HCT116 (cell line): ENCODE results near the gene FPR1. TPM values are rescaled to one million over a fixed set of nuclear protein-coding genes. Genes with fewer than 3 reads are reported as not detected.

Source experiments
- ATAC-seq: fragments of 200-7000 bp; cut with Tn5 transposase; 2 replicates; pipeline ENCODE4 v1.9.1; 2020; ENCODE audit warnings: mild to moderate bottlenecking, moderate library complexity
- Bru-seq: library from RNA; stranded (reverse); fragments of 400-500 nt; gene quantifications from one replicate; lab custom pipeline; 2021; lab: Mats Ljungman, UMichigan
- BruChase-seq, 2 experiments: library from RNA; stranded (reverse); fragments of 400-500 nt; gene quantifications; one replicate each; lab custom pipeline; 2021; lab: Mats Ljungman, UMichigan
- BruUV-seq: library from RNA; stranded (reverse); fragments of 400-500 nt; replicated peaks from 2 replicates; lab custom pipeline; 2021; lab: Mats Ljungman, UMichigan
- CTCF ChIA-PET: fragments of 300-600 bp; sonication (Branson Sonifier 250); formaldehyde crosslinking; loops from one replicate; lab custom pipeline; 2021; ENCODE audit warnings: antibody characterized with exemption; lab: Charles Lee
- POLR2A ChIA-PET: fragments of 300-600, 350-600 bp; sonication (Branson Sonifier 250); formaldehyde crosslinking; loops from one replicate; lab custom pipeline; 2021; ENCODE audit warnings: antibody characterized with exemption; lab: Charles Lee
- RAD21 ChIA-PET, 2 experiments: fragments of 300-600 bp; sonication (Branson Sonifier 250); formaldehyde crosslinking; loops; one replicate each; lab custom pipeline; 2023; ENCODE audit warnings: low total read pairs in 2 of 2; ENCODE audit not compliant: uncharacterized antibody in 2 of 2, unreplicated experiment in 2 of 2, low non-redundant PET in 1 of 2; lab: Charles Lee
- DNase-seq: peaks from one replicate; pipeline ENCODE4 v3.0.0-alpha.2; 2010; ENCODE audit warnings: low read depth, low spot score
- H2AFZ ChIP-seq: fragments of 200-600 bp; shearing (Covaris generic), sonication (generic); 2 replicates; pipeline ENCODE4 v1.6.1; 2017; ENCODE audit warnings: low read depth, mixed run types, mixed read lengths, antibody characterized with exemption, low read length; ENCODE audit not compliant: poor library complexity, severe bottlenecking
- H3K27ac ChIP-seq: 2 replicates; pipeline ENCODE4 v1.5.1; 2012; ENCODE audit warnings: low read depth, low read length
- H3K27me3 ChIP-seq: fragments of 200-600 bp; sonication (generic); 2 replicates; pipeline ENCODE4 v1.6.1; 2016; ENCODE audit warnings: mixed run types, low read length, mixed read lengths; ENCODE audit not compliant: insufficient read depth
- H3K36me3 ChIP-seq, 2 experiments: fragments of 200-500 bp in 1 of 2; fragments of 200-600 bp in 1 of 2; sonication (Bioruptor generic) in 1 of 2; sonication (generic) in 1 of 2; 2 replicates each; pipeline versions ENCODE4 v1.5.1 to v1.6.1; 2014 to 2016; ENCODE audit warnings: low read length in 2 of 2, inconsistent platforms in 1 of 2, mixed read lengths in 1 of 2, mixed run types in 1 of 2; ENCODE audit not compliant: insufficient read depth in 2 of 2, control insufficient read depth in 1 of 2
- H3K4me1 ChIP-seq, 2 experiments: fragments of 200-600 bp in 1 of 2; sonication (generic) in 1 of 2; 2 replicates each; pipeline versions ENCODE4 v1.5.1 to v1.6.1; 2012 to 2017; ENCODE audit warnings: low read length in 2 of 2, inconsistent platforms in 1 of 2, mild to moderate bottlenecking in 1 of 2, mixed read lengths in 1 of 2, mixed run types in 1 of 2, moderate library complexity in 1 of 2; ENCODE audit not compliant: insufficient read depth in 2 of 2, control insufficient read depth in 1 of 2
- H3K4me2 ChIP-seq: fragments of 200-600 bp; sonication (generic); 2 replicates; pipeline ENCODE4 v1.6.1; 2017; ENCODE audit warnings: mixed run types, low read length, mixed read lengths
- H3K4me3 ChIP-seq, 2 experiments: fragments of 200-600 bp in 1 of 2; sonication (generic) in 1 of 2; replicated peaks in 1 of 2; 2 replicates each; pipeline ENCODE4 v1.5.1; 2011 to 2016; ENCODE audit warnings: low read length in 2 of 2, control low read depth in 1 of 2, low read depth in 1 of 2, mild to moderate bottlenecking in 1 of 2, mixed read lengths in 1 of 2, mixed run types in 1 of 2
- H3K79me2 ChIP-seq: fragments of 200-600 bp; sonication (generic); 2 replicates; pipeline ENCODE4 v1.6.1; 2017; ENCODE audit warnings: mild to moderate bottlenecking, mixed run types, low read length, moderate library complexity, mixed read lengths; ENCODE audit not compliant: insufficient read depth
- H3K9ac ChIP-seq: fragments of 200-600 bp; sonication (generic); 2 replicates; pipeline ENCODE4 v1.6.1; 2016; ENCODE audit warnings: low read length, mixed read lengths
- H3K9me2 ChIP-seq: fragments of 200-600 bp; sonication (generic), shearing (Covaris generic); 2 replicates; pipeline ENCODE4 v1.6.1; 2017; ENCODE audit warnings: mixed run types, mild to moderate bottlenecking, moderate library complexity; ENCODE audit not compliant: insufficient read depth
- H3K9me3 ChIP-seq, 2 experiments: fragments of 200-500 bp in 1 of 2; fragments of 200-600 bp in 1 of 2; sonication (Bioruptor generic) in 1 of 2; sonication (generic) in 1 of 2; 2 replicates each; pipeline ENCODE4 v1.6.1; 2014 to 2017; ENCODE audit warnings: low read length in 2 of 2, mixed read lengths in 2 of 2, inconsistent platforms in 1 of 2, low read depth in 1 of 2, mild to moderate bottlenecking in 1 of 2, mixed run types in 1 of 2, moderate library complexity in 1 of 2; ENCODE audit not compliant: control insufficient read depth in 1 of 2, insufficient read depth in 1 of 2
- H4K20me1 ChIP-seq: fragments of 200-600 bp; sonication (generic), shearing (Covaris generic); 2 replicates; pipeline ENCODE4 v1.6.1; 2017; ENCODE audit warnings: mixed run types, mild to moderate bottlenecking, moderate library complexity; ENCODE audit not compliant: insufficient read depth
- CTCF ChIP-seq, 3 experiments: fragments of 200-600 bp in 1 of 3; sonication (generic) in 1 of 3; IDR thresholded peaks in 2 of 3; conservative IDR thresholded peaks in 1 of 3; 2 replicates each; pipeline ENCODE4 v1.5.1; 2012 to 2017; ENCODE audit warnings: low read depth in 2 of 3, low read length in 2 of 3, antibody characterized with exemption in 1 of 3, borderline replicate concordance in 1 of 3, control low read depth in 1 of 3, mild to moderate bottlenecking in 1 of 3, mixed read lengths in 1 of 3, mixed run types in 1 of 3, moderate library complexity in 1 of 3; ENCODE audit not compliant: insufficient read depth in 1 of 3
- FOSL1 ChIP-seq: IDR thresholded peaks from 2 replicates; pipeline ENCODE4 v1.6.1; 2012; ENCODE audit warnings: low read depth
- JUND ChIP-seq: IDR thresholded peaks from 2 replicates; pipeline ENCODE4 v1.6.1; 2012
- POLR2A ChIP-seq: IDR thresholded peaks from 2 replicates; pipeline ENCODE4 v1.7.0; 2011; ENCODE audit warnings: borderline replicate concordance; ENCODE audit not compliant: insufficient read depth, insufficient read length; ENCODE audit errors: extremely low read depth
- SP1 ChIP-seq: IDR thresholded peaks from 2 replicates; pipeline ENCODE4 v1.6.1; 2012; ENCODE audit warnings: low read depth
- SRF ChIP-seq: IDR thresholded peaks from 2 replicates; pipeline ENCODE4 v1.6.1; 2012; ENCODE audit warnings: low read depth
- ZBTB33 ChIP-seq: IDR thresholded peaks from 2 replicates; pipeline ENCODE4 v1.6.1; 2011; ENCODE audit warnings: mild to moderate bottlenecking, low read length, moderate library complexity; ENCODE audit not compliant: insufficient replicate concordance; ENCODE audit errors: extremely low read depth
- intact Hi-C: fragments of 100-400 bp; cut with micrococcal nuclease; formaldehyde crosslinking; loops from 2 replicates; pipeline ENCODE4 v1.10.0; 2022
- long read RNA-seq: library from polyadenylated mRNA; unstranded; transcript quantifications from one replicate; pipeline ENCODE4 v2.0.0, GENCODE V29; 2021; ENCODE audit not compliant: unreplicated experiment
- polyA plus RNA-seq: library from polyadenylated mRNA; unstranded; fragments of >200 nt; gene quantifications from 2 replicates; pipeline ENCODE4 v1.2.1, GENCODE V29; 2012; ENCODE audit warnings: missing spikeins
- total RNA-seq: library from RNA; stranded (reverse); gene quantifications from one replicate; pipeline ENCODE4 v1.2.1, GENCODE V29; 2021; ENCODE audit not compliant: unreplicated experiment
- TF ChIP-seq, protein P1 (sequence below): IDR thresholded peaks from 2 replicates; pipeline ENCODE4 v1.6.1; 2012; ENCODE audit warnings: low read depth

The FPR1 gene
- total RNA-seq (not detected), Bru-seq, nascent RNA (not detected), BruChase-seq, experiment 1, labeled RNA remaining after a 6-hour chase (percentile 10 among the genes with signal in this experiment), BruChase-seq, experiment 2, labeled RNA remaining after a 2-hour chase (percentile 13 among the genes with signal in this experiment)
- polyA plus RNA-seq: 0.22 and 0.39 TPM in 2 replicates
- long read RNA-seq: 0 reads

DNA sequence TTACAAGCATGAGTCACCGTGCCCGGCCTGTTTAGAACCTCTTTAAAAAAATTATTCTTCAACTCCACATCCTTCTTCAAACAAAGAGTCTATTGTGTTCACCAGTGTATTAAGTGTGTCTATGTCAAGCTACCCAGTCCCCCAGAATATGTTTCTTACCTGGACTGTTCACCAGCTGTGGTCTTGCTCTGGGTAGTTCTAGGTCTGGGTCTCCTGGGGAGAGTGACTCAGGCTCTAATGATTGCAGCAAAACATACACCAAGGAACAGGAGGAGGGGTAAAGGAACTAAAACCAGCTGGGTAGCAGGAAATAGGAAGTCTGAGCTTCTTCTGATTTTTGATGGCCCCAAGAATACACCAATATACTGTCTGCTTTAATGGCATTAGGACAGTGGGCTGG, at the start of gene FPR1:
FPR1 (minus strand) TSS at position 224 of the 400 bp plus-strand sequence. CDS start 4,884 bp downstream, outside the sequence.
- DNase-seq: peak; percentile 55
- H3K4me3 ChIP-seq: no peak within 1 kb of the TSS
- H3K36me3 ChIP-seq: no peaks in the 10 kb centered on the region
- RAD21 ChIA-PET: no interaction called here
- no peaks in the 10 kb centered on the region for H3K79me2 ChIP-seq
- peaks cover 7 to 8% of the 10 kb centered on the region in 2 experiments; a peak in 3 of 4 replicates for H3K4me1 ChIP-seq
- no peaks in the 10 kb centered on the region for H3K27me3 ChIP-seq
- peak; percentile 84 for ATAC-seq
- TF ChIP-seq SP1 (peak; percentile 24; the same call in 1 of the 2 replicates), SRF (no peak), JUND (peak; percentile 25; the same call in 1 of the 2 replicates), FOSL1 (peak; percentile 26; the same call in 1 of the 2 replicates)
- H3K27ac ChIP-seq: 0 out of 2 replicates have a peak within 1 kb of the TSS, but pooled peaks have one; percentile 2
- BruUV-seq: no TSS peak
- H3K9me3 ChIP-seq: no peaks in the 10 kb centered on the region
- no peak within 1 kb of the TSS for H3K9ac ChIP-seq
- CTCF ChIA-PET: interaction anchor here (1.0 kb wide), 1 partner anchor 26 kb away, joined by 7 read pairs; no protein-coding TSS in a partner anchor
- no peaks in the 10 kb centered on the region for H3K9me2 ChIP-seq
- intact Hi-C loops: no loop called here
- H4K20me1 ChIP-seq: no peaks in the 10 kb centered on the region
- peak within 1 kb of the TSS; percentile 14; the same call in 1 of the 2 replicates for H3K4me2 ChIP-seq
- H2AFZ ChIP-seq: no peak within 1 kb of the TSS
- POLR2A ChIA-PET: interaction anchor here (0.8 to 1.1 kb wide), 2 partner anchors 9 to 42 kb away, joined by 3 to 4 read pairs; partner anchors contain the start of gene FPR2

DNA sequence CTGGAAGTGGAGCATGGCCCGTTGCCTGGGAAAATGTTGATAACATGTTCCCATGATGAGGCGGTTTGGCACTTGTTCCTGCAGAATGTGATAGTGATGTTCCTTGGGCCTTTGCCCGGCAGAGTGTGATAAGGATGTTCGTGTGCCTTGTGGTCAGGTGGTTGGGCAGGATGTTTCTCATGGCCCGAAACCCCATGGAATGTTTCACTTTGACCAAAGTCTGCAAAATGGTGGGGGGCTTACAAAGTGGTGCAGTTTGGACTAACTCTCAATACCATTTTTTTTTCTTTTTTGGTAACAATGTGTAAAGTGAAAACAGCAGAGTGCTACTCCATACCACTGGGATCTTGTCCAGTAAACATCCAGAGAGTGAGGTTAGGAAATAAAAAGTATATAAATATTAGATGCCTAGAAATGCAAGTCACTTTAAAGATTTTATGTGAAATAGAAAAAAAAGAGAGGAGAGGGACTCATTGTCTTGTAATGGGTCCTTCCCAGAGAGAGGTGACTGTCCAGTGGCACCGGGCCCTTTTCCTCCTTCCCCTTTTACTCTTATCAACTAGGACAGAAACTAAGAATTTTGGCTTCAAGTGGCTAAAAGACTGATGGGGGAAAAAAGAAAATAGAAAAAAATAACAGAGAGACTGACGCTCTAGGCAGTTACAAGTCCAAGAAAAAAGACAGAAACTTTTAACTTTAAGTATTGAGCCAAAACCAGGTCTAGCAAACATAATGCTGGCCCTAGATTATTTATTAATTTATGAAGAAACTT, 49.0 kb upstream of the FPR1 start:
- Histone ChIP-seq H3K9me2 (no peaks in the 10 kb centered on the region), H3K9ac (no peak overlapping the region), H3K36me3 (no peaks in the 10 kb centered on the region), H2AFZ (no peak overlapping the region), H3K79me2 (no peaks in the 10 kb centered on the region), H4K20me1 (no peaks in the 10 kb centered on the region), H3K4me1 (peaks cover 0 to 7% of the 10 kb centered on the region in 2 experiments; a peak in 1 of 4 replicates), H3K27me3 (no peaks in the 10 kb centered on the region), H3K4me3 (no peak overlapping the region), H3K27ac (no peak overlapping the region), H3K4me2 (no peak overlapping the region), H3K9me3 (no peaks in the 10 kb centered on the region; a peak in 2 of 4 replicates)
- intact Hi-C loops: no loop called here
- CTCF ChIA-PET: no interaction called here
- POLR2A ChIA-PET: no interaction called here
- no peak for DNase-seq
- no TSS peak for BruUV-seq
- ATAC-seq: no peak
- RAD21 ChIA-PET: no interaction called here
- TF ChIP-seq, protein P1, sequence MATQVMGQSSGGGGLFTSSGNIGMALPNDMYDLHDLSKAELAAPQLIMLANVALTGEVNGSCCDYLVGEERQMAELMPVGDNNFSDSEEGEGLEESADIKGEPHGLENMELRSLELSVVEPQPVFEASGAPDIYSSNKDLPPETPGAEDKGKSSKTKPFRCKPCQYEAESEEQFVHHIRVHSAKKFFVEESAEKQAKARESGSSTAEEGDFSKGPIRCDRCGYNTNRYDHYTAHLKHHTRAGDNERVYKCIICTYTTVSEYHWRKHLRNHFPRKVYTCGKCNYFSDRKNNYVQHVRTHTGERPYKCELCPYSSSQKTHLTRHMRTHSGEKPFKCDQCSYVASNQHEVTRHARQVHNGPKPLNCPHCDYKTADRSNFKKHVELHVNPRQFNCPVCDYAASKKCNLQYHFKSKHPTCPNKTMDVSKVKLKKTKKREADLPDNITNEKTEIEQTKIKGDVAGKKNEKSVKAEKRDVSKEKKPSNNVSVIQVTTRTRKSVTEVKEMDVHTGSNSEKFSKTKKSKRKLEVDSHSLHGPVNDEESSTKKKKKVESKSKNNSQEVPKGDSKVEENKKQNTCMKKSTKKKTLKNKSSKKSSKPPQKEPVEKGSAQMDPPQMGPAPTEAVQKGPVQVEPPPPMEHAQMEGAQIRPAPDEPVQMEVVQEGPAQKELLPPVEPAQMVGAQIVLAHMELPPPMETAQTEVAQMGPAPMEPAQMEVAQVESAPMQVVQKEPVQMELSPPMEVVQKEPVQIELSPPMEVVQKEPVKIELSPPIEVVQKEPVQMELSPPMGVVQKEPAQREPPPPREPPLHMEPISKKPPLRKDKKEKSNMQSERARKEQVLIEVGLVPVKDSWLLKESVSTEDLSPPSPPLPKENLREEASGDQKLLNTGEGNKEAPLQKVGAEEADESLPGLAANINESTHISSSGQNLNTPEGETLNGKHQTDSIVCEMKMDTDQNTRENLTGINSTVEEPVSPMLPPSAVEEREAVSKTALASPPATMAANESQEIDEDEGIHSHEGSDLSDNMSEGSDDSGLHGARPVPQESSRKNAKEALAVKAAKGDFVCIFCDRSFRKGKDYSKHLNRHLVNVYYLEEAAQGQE: no peak
- TF ChIP-seq JUND (no peak), ZBTB33 (no peak), SP1 (no peak), SRF (no peak), CTCF (IDR thresholded peaks at IDR 0.05 in 2 of 3, conservative IDR thresholded peaks at IDR 0.05 in 1 of 3; ENCODE audit: borderline replicate concordance in 1 of 3, insufficient read depth in 1 of 3, low read depth in 2 of 3, low read length in 2 of 3) (no peak), POLR2A (no peak)
